T follicular helper cell (primary cell): ENCODE data around the gene HCFC2.
"Not testable (repeated sequence)": the region's sequence is repeated elsewhere in the genome, so short reads cannot be mapped to it uniquely, and the experiment has no call there.

Experiments
- DNase-seq: peaks from one replicate; pipeline ENCODE4 v3.0.0-alpha.2; 2020; ENCODE audit warnings: low read depth
- total RNA-seq, 2 experiments: gene quantifications; one replicate each; lab custom pipeline; 2026; lab: John Stamatoyannopoulos, UW

Gene HCFC2
- total RNA-seq: 21.9 to 38.5 reads per million in 2 experiments

- DNase-seq: peak; percentile 82
These were observed at the start of gene HCFC2 for GRCh38 chr12:104064031-104064841. Gene HCFC2, plus strand, starts transcription at chr12:104064531. Its CDS starts 30 bp downstream, at chr12:104064561.

DNA sequence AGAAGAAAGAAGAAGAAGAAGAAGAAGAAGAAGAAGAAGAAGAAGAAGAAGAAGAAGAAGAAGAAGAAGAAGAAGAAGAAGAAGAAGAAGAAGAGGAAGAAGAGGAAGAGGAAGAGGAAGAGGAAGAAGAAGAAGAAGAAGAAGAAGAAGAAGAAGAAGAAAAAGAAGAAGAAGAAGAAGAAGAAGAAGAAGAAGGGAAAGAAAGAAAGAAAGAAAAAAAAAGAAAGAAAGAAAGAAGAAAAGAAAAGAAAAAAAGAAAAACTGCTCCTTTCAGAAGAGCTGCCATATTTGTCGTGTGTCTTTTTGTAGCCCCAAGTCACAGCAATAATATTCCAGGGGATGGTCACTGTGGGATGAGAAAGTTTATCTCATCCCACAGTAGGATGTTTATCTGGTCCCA is 42.5 kb upstream of the HCFC2 start:
- DNase-seq: not testable (repeated sequence)

DNA sequence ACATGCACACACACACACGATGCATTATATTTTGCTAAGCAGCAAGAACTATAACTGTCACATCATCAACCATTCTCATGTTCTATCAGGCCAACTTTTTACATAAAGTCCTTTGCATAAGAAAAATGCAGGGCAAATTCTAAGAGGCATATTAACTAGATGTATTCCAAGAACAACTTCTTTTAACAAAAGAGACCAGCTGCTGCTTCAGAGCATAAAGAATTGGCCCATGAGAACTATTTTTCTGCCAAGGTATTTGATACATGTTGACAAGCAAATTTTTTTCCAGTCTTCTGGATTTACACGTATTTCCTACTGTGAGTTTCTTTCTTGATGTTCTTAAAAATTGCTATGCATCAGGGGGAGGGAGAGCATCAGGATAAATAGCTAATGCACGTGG is 41.5 kb upstream of the HCFC2 start:
- no peak for DNase-seq

DNA sequence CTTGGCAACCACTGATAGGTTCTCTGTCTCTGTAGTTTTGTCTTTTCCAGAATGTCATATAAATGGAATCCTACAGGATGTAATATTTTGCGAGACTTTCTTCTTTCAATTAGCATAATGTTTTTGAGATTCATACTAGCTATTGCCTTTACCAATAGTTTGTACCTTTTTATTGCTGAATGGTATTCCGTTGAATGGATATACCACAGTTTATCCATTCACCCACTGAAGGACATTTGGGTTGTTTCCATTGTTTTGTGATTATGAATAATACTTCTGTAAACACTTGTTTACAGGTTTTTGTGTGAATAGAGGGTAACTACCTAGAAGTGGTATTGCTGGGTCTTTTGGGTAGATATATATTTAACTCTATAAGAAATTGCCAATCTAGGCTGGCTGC is 40.6 kb upstream of the HCFC2 start:
- no peak for DNase-seq

- no peak for DNase-seq
These were observed 40.0 kb upstream of the HCFC2 start for GRCh38 chr12:104024348-104024747.

GRCh38 chr12:104025771-104026170 is 38.6 kb upstream of the HCFC2 start:
- no peak for DNase-seq

DNA sequence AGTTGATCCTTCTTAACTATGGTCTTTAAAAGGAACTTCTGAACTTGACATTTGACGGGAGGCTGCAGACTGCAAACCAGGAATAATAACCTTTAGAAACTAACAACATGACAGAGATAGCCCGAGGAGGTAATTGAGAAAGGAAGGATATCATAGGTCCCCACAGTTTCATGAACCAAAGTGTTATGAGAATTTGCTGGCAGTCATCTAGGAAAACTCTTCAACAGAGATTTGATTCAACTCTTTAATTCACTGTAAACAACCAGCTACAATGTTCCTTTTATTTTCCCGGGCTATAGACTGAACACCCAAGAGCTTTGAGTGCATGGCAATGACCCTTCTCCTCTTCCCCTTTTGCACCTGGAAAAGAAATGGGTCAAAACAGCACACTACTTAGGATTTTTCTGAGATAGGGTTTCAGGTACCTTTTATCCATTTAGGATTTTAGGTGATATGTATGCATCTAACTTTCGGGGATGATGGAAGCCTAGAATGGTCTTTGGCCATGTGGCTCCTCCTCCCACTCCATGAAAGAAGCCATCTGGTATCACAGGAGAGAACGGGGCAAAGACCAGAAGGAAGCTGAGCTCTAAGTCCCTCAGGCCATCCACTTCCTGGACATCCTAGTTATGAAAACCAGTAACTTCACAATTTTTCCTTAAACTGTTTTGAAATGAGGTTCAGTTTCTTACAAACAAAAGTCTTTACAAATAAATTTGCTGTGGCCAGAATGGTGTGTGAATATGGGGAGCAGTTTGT is 37.3 kb upstream of the HCFC2 start:
- DNase-seq: no peak

DNA sequence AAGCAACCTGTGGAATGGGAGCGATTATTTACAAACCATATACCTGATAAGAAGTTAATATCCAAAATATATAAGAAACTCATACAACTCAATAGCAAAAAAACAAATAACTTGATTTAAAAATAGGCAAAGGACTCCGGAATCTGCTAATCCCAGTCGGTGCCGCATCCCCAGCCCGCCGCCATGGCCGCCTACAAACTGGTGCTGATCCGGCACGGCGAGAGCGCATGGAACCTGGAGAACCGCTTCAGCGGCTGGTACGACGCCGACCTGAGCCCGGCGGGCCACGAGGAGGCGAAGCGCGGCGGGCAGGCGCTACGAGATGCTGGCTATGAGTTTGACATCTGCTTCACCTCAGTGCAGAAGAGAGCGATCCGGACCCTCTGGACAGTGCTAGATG is 33.7 kb upstream of the HCFC2 start:
- not testable (repeated sequence) for DNase-seq

GRCh38 chr12:104036143-104036542 is 28.2 kb upstream of the HCFC2 start:
- DNase-seq: not testable (repeated sequence)

DNA sequence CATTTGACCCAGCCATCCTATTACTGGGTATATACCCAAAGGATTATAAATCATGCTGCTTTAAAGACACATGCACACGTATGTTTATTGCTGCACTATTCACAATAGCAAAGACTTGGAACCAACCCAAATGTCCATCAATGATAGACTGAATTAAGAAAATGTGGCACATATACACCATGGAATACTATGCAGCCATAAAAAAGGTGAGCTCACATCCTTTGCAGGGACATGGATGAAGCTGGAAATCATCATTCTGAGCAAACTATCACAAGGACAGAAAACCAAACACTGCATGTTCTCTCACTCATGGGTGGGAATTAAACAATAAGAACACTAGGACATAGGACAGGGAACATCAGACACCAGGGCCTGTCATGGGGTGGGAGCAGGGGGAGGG is 24.6 kb upstream of the HCFC2 start:
- DNase-seq: not testable (repeated sequence)

- no peak for DNase-seq
These were observed 21.8 kb upstream of the HCFC2 start for GRCh38 chr12:104042580-104042979.

DNA sequence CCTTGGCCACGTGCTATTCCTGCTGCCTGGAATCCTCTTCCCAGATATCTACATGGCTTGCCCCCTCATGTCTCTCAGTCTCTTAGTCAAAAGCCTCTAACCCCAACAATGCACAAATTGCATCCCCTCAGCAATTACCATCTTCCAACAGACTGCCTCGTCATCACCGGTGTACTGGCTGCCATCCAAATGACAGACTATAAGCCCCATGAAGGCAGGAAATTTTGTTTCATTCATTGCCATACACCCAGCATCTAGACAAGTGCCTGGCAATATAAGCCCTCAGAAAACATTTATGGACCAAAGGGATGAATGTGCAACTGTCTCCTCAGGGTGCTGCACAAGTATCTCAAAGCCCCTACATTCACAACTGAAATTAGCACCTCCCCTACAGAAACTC is 20.2 kb upstream of the HCFC2 start:
- DNase-seq: no peak

DNA sequence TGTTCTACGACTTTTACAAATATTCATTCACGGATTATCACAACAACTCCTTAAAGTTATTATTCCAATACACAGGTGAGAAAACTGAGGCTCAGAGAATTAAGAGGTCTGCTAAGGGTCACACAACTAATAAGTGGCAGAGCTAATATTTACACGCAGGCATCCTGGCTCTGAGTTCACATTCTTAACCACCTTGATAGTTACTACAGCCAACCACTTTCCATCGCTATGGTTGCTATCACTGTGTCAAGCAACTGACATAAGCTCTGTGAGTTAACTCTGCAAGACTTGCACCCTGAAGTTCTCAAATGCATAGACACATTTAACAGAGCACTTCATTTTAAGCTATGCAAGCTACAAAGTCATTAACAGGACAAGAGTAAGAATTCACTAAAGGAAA is 18.0 kb upstream of the HCFC2 start:
- no peak for DNase-seq

DNA sequence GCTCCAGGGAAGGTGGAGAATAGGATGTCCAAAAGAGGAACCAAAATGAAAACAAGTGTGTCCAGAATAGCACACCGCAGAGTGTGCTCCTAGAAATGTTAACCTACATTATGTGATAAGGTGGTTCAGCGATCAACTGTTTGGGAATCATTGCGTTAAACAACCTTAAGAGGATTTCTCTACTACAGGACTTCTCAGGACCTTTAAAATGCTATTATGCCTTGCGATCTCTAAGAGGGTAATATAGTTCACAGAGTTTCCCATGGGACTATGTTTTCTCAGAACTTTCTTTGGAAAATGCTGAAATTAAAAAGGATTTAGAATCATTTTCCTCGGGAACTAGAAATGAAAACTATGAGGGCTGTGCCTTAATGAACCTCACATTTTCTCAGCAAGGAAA is 16.2 kb upstream of the HCFC2 start:
- no peak for DNase-seq

DNA sequence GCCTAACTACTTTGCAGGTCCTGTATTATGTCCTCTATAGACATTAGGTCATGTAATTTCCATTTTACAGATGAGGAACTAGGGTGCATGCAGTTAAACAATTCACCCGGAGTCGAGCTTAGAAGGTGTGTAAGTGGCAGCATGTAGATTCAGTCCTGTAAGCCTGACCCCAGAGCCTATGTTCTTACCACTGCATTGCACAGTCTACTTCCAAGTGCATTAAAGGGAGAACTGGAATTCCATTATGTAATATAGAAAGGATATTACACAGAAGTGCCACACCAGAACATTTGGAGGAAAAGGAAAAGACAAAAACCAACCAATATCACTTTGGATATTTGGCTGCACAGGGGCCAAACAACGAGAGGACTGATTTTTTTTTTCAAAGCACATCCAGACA is 15.5 kb upstream of the HCFC2 start:
- no peak for DNase-seq

GRCh38 chr12:104049278-104049902 is 14.9 kb upstream of the HCFC2 start:
- no peak for DNase-seq

- no peak for DNase-seq
These were observed 14.4 kb upstream of the HCFC2 start, which contains the start of gene GLT8D2 for GRCh38 chr12:104049903-104050356. Gene GLT8D2, minus strand, starts transcription at chr12:104050187. Its CDS starts 30,539 bp downstream, at chr12:104019648.

DNA sequence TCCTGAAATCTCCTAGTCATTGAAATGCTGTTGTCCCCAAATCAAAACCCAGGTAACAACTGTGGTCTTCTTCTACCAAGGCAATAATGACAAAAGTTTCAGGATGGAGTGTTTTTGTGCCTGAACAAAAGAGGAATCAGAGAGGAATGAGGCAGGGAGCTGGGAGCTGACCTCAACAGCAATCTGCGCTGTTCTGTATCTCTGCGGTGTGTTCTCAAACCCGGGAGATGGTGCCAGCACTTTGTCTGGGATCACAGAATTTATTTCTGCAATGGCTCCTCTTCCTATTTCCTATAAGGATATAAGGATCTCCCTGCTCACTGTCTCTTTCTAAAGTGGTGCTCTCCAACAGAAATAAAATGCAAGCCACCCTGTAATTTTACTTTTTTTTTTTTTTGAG is 13.9 kb upstream of the HCFC2 start:
- DNase-seq: no peak

DNA sequence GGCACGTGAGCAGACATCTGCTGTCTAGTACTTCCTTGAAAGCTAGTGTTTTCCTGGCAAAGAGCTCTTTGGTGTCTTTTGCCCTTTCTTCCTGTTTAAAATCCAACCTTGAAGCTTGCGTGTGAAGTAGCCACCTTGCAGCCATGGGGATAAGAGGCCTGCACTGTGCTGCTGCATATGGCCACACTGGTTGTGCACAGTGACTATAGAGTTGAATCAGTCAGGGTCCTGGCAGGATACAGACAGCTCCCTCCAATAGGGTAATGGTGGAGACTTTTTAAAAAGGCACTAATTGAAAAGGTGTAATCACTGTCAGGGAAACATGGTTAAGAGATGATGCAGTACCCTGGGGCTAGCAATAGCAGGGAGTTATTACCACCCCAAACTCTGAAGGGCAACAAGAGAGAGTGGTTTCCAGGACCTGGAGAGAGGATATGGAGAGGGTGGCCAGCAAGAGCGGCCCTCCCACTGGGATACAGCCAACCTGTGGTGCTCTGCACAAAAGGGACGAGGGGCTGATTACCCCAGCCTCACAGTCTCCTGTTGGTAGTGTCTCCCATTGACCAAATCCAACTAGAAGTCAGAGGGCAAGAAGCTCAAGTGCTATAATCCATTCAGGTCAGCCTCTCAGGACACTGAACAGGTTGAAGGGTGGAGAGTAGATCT is 9.5 kb upstream of the HCFC2 start:
- DNase-seq: no peak

- no peak for DNase-seq
These were observed 8.5 kb upstream of the HCFC2 start for GRCh38 chr12:104055686-104056388.

DNA sequence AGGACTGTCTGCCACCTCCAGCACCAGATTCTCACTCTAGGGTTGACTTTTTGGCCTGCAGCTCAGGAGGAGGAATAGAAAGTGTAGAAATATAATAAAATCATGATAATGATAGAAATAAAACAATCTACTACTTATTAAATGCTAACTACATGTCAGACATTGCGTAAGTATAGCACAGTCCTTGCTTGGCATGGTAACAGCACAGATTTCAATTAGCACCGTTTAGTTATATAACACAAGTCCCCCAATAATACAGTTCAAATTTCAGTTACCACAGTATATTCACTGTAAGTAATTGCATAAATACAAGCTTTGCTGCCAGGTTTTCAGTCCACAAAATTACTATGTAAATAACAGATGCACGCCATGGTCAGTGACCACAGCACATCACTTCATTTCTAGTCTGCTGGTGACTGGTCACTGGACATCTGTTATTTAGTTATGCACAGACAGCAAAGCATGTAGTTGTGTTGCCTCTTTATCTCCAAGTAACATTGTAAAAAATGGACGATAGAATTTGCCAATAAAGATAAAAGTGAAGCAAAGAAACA is 7.8 kb upstream of the HCFC2 start:
- DNase-seq: no peak
